Epithelial cell of esophagus (primary cell): Measurements from ENCODE around the gene TAF11.
"Not testable (repeated sequence)": the region's sequence is repeated elsewhere in the genome, so short reads cannot be mapped to it uniquely, and the experiment has no call there.

Source experiments
- DNase-seq: peaks from one replicate; pipeline ENCODE4 v3.0.0; 2010; ENCODE audit warnings: low read depth
- H3K4me3 ChIP-seq: 2 replicates; pipeline ENCODE4 v1.5.1; 2011; ENCODE audit warnings: mild to moderate bottlenecking, low read length, control low read depth
- TF ChIP-seq, protein P1 (sequence below): IDR thresholded peaks from 2 replicates; pipeline ENCODE4 v1.5.1; 2011; ENCODE audit warnings: low read depth, mild to moderate bottlenecking, low read length, control low read depth, inconsistent platforms; ENCODE audit not compliant: insufficient read depth; ENCODE audit errors: missing control alignments

The TAF11 gene

DNA sequence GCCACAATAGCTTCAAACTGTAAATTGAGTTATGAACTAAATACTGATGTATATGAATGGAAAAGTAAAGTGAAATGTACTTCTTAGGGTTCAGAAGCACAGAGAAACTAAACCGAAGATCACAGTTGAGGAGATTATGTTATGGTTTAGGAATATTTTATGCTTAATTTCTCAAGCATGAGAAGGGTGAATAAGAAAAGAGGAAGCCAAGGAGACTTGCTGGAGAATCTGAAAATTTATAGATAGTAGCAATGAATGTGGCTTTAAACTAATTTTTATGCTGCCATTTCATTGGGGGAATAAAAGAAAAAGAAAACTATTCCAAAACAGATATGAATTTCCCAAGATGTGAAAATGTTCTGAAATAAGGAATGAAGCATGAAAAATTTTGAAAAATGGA, 6.9 kb upstream of the TAF11 start:
- no peak overlapping the region for H3K4me3 ChIP-seq
- DNase-seq, result no peak
- TF ChIP-seq, protein P1, sequence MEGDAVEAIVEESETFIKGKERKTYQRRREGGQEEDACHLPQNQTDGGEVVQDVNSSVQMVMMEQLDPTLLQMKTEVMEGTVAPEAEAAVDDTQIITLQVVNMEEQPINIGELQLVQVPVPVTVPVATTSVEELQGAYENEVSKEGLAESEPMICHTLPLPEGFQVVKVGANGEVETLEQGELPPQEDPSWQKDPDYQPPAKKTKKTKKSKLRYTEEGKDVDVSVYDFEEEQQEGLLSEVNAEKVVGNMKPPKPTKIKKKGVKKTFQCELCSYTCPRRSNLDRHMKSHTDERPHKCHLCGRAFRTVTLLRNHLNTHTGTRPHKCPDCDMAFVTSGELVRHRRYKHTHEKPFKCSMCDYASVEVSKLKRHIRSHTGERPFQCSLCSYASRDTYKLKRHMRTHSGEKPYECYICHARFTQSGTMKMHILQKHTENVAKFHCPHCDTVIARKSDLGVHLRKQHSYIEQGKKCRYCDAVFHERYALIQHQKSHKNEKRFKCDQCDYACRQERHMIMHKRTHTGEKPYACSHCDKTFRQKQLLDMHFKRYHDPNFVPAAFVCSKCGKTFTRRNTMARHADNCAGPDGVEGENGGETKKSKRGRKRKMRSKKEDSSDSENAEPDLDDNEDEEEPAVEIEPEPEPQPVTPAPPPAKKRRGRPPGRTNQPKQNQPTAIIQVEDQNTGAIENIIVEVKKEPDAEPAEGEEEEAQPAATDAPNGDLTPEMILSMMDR, result no peak

DNA sequence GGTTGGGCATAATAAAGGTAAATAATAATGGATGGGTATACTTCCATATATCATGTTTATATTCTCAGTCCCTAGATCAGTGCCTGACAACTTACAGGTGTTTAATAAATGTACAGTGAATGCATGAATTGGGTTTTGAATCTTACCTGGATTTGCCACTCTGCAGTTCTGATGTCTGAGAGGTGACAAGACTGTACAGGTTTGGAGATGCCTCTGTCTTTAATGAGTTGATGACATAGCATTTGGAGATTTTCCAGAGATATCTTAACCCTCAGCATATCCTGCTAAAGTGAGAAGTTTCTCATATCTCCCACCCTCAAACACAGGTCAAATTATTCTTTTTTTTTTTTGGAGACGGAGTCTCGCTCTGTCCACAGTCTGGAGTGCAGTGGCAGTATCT, 3.5 kb upstream of the TAF11 start:
- DNase-seq, result peak; percentile 72
- peak overlapping the region; percentile 2 for H3K4me3 ChIP-seq
- TF ChIP-seq, protein P1, result no peak

DNA sequence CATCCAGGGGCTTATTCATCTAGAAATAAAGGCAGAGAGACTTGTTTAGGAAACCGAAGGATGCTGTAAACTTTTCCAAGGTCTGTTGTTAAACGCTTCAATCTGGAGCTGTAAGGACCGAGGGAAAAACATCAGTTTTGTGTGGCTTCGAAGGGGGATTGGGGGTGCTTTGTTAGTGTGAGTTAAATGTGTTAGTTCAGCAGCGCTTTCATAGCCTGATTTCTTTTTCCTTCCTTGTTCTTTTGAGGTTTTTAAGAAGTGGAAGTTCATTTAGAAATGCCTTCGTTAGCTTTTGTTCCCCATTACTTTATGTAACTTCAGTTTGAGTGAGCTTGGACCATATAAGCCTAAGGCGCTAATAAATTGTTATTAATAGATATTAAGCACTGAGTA, 2.7 kb upstream of the TAF11 start:
- H3K4me3 ChIP-seq, result peak overlapping the region; percentile 100
- TF ChIP-seq, protein P1, result no peak
- DNase-seq, result no peak

DNA sequence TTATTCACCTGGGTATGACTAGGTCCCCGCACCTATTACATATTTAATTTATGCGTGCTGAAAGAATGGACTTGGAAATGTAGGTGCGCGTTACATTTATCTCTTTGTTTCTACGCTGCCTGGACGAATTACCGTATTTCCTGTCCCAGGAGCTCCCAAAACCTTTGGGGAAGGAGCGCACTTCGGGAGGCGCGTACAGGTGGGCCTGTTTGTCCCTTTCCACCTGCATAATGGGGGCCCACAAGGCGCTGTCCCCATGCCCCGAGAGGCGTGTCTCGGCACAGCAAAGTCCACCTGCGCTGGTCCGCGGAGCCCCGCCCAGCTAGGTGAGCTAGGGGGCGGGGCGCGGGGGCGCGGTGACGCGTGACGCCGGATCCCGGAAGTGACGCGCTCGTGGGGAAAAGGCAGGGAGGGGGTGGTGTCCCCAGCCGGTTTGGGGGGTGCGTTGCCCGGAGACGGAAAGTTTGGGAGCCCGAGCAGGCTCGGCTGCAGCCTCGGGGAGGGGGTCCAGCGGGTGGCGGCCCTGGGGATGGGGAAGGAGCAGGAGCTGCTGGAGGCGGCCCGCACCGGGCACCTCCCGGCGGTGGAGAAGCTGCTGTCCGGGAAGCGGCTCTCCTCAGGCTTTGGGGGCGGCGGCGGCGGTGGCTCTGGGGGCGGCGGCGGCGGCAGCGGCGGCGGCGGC, 1.2 kb upstream of the TAF11 start, which contains the start of gene ANKS1A:
Gene ANKS1A, plus strand, starts transcription at position 382 of the 682 bp plus-strand sequence. Its CDS starts 148 bp downstream, at position 530.
- DNase-seq, result peak; percentile 90
- H3K4me3 ChIP-seq, result peak within 1 kb of the TSS; percentile 100
- TF ChIP-seq, protein P1, result no peak

DNA sequence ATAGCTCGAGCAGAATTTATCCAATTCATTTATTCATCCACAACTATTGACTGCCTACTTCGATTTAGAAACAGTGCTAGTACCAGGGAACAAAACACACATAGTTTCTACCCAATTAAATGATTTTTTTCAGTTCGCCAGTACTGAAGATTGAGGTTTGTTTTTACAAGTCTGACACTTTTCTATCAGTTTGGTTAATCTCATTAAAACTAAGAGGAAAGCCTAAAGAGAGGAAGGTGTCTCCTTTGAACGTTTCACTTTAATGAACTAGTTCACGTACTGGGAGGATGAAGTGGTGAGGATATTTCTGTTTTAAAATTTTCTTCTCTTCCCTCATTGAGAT, 643 bp upstream of the TAF11 start:
- DNase-seq, result no peak
- TF ChIP-seq, protein P1, result no peak
- H3K4me3 ChIP-seq, result peak overlapping the region; percentile 100

DNA sequence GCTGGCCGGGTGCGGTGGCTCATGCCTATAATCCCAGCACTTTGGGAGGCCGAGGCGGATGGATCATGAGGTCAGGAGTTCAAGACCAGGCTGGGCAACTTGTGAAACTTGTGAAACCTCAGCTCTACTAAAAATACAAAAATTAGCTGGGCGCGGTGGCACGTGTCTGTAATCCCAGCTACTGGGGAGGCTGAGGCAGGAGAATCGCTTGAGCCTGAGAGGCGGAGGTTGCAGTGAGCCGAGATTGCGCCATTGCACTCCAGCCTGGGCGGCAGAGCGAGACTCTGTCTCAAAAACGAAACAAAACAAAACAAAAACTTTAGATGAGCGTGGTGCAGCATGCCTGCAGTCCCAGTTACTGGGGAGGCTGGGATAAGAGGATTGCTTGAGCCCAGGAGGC, 2.0 kb downstream of the TAF11 start:
- H3K4me3 ChIP-seq, DNase-seq: not testable (repeated sequence)

DNA sequence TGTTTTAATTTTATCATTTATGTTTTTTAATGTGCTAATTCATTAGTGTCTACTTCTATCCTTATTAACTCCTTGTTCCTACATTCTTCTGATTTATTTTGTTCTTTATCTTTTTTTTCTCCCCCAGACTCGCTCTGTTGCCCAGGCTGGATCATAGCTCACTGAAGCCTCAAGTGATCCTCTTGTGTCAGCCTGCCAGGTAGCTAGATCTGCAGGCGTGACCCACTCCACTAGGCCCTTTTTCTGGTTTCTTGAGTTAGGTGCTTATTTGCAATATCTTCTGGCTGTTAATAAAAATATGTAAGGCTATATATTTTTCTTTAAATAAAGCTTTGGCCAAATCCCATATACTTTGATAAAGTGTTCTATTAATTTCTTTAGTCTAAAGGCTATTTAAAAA, 2.8 kb downstream of the TAF11 start:
- DNase-seq, result no peak
- TF ChIP-seq, protein P1, result no peak
- no peak overlapping the region for H3K4me3 ChIP-seq

DNA sequence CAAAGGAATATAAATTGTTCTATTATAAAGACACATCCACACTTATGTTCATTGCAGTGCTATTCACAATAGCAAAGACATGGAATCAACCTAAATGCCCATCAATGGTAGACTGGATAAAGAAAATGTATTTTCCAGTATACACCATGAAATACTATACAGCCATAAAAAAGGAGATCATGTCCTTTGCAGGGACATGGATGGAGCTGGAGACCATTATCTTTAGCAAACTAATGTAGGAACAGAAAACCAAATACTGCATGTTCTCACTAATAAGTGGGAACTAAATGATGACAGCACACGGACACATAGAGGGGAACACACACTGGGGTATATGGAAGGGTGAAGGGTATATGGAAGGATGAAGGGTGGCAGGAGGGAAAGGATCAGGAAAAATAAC, 3.8 kb downstream of the TAF11 start:
- not testable (repeated sequence) for DNase-seq

More for the DNA sequence above, 3.8 kb downstream of the TAF11 start:
- H3K4me3 ChIP-seq, result not testable (repeated sequence)
